ENCODE measurements around the gene ARHGAP22. TPM values are rescaled to one million over a fixed set of nuclear protein-coding genes. Genes with fewer than 3 reads are reported as not detected.
A peak's percentile ranks its signal among the peaks of the same experiment; 100 is the strongest.

Gene ARHGAP22
- total RNA-seq, 1 experiment from 2014 or later: 0.10 TPM

GRCh38 chr10:48498940-48499510 is 105.8 kb downstream of the ARHGAP22 start:
- DNase-seq (ENCODE audit: low spot score): no peak

GRCh38 chr10:48497780-48498770 is 106.8 kb downstream of the ARHGAP22 start:
- no peak for DNase-seq (ENCODE audit: low spot score)

- DNase-seq (ENCODE audit: low spot score): peak; percentile 25
These were observed 107.8 kb downstream of the ARHGAP22 start for GRCh38 chr10:48496831-48497779.

- DNase-seq (ENCODE audit: low spot score): no peak
These were observed 108.6 kb downstream of the ARHGAP22 start for GRCh38 chr10:48496105-48496830.

- DNase-seq (ENCODE audit: low spot score): no peak
These were observed 109.4 kb downstream of the ARHGAP22 start for GRCh38 chr10:48495282-48496045.

- no peak for DNase-seq (ENCODE audit: low spot score)
These were observed 110.3 kb downstream of the ARHGAP22 start for GRCh38 chr10:48494611-48495010.

GRCh38 chr10:48494073-48494472 is 110.8 kb downstream of the ARHGAP22 start:
- DNase-seq (ENCODE audit: low spot score): no peak

GRCh38 chr10:48493083-48493871 is 111.6 kb downstream of the ARHGAP22 start:
- DNase-seq (ENCODE audit: low spot score): peak; percentile 48

GRCh38 chr10:48492201-48492600 is 112.7 kb downstream of the ARHGAP22 start:
- no peak for DNase-seq (ENCODE audit: low spot score)

- DNase-seq (ENCODE audit: low spot score): no peak
These were observed 113.3 kb downstream of the ARHGAP22 start for GRCh38 chr10:48491392-48492139.

GRCh38 chr10:48490946-48491345 is 113.9 kb downstream of the ARHGAP22 start:
- DNase-seq (ENCODE audit: low spot score): no peak

- DNase-seq (ENCODE audit: low spot score): no peak
These were observed 114.3 kb downstream of the ARHGAP22 start for GRCh38 chr10:48490571-48490940.

- no peak for DNase-seq (ENCODE audit: low spot score)
These were observed 115.8 kb downstream of the ARHGAP22 start for GRCh38 chr10:48489099-48489498.

GRCh38 chr10:48487244-48487643 is 117.6 kb downstream of the ARHGAP22 start:
- DNase-seq (ENCODE audit: low spot score): no peak

- no peak for DNase-seq (ENCODE audit: low spot score)
These were observed 119.2 kb downstream of the ARHGAP22 start for GRCh38 chr10:48485711-48486110.

- DNase-seq (ENCODE audit: low spot score): no peak
These were observed 120.0 kb downstream of the ARHGAP22 start for GRCh38 chr10:48484911-48485310.

GRCh38 chr10:48482207-48482606 is 122.7 kb downstream of the ARHGAP22 start:
- no peak for DNase-seq (ENCODE audit: low spot score)

GRCh38 chr10:48481385-48481784 is 123.5 kb downstream of the ARHGAP22 start:
- no peak for DNase-seq (ENCODE audit: low spot score)
